Activated naive CD4-positive, alpha-beta T cell treated with anti-CD3 and anti-CD28 coated beads, Interleukin-2, amount 50 U/mL, for 24 hours (primary cell): ENCODE data around the gene FIS1.

Source experiments
- H3K27ac Mint-ChIP-seq: one replicate; pipeline ENCODE4 v1.8.0; 2021; ENCODE audit warnings: mild to moderate bottlenecking, mixed read lengths
- H3K27me3 Mint-ChIP-seq: one replicate; pipeline ENCODE4 v1.8.0; 2021; ENCODE audit warnings: mixed read lengths
- H3K36me3 Mint-ChIP-seq: one replicate; pipeline ENCODE4 v1.8.0; 2021; ENCODE audit warnings: mixed read lengths
- H3K4me1 Mint-ChIP-seq: one replicate; pipeline ENCODE4 v1.8.0; 2021; ENCODE audit warnings: mixed read lengths
- H3K4me3 Mint-ChIP-seq: one replicate; pipeline ENCODE4 v1.8.0; 2021; ENCODE audit warnings: mild to moderate bottlenecking, mixed read lengths
- H3K9me3 Mint-ChIP-seq: one replicate; pipeline ENCODE4 v1.8.0; 2021; ENCODE audit warnings: mixed read lengths

FIS1 gene

GRCh38 chr7:101240226-101241014 lies 4.5 kb downstream of the FIS1 start:
- Mint-ChIP-seq H3K27ac (no peak overlapping the region), H3K27me3 (no peaks in the 10 kb centered on the region), H3K36me3 (no peaks in the 10 kb centered on the region), H3K9me3 (no peaks in the 10 kb centered on the region), H3K4me3 (no peak overlapping the region), H3K4me1 (peaks cover 17% of the 10 kb centered on the region)

- H3K27me3 Mint-ChIP-seq, result no peaks in the 10 kb centered on the region
- no peak overlapping the region for H3K4me3 Mint-ChIP-seq
- H3K4me1 Mint-ChIP-seq, result peaks cover 12% of the 10 kb centered on the region
- H3K27ac Mint-ChIP-seq, result no peak overlapping the region
- no peaks in the 10 kb centered on the region for H3K9me3 Mint-ChIP-seq
- H3K36me3 Mint-ChIP-seq, result no peaks in the 10 kb centered on the region
These were observed 5.0 kb downstream of the FIS1 start for GRCh38 chr7:101239951-101240220.

GRCh38 chr7:101239191-101239950 lies 5.5 kb downstream of the FIS1 start:
- no peak overlapping the region for H3K4me3 Mint-ChIP-seq
- H3K36me3 Mint-ChIP-seq, result no peaks in the 10 kb centered on the region
- no peaks in the 10 kb centered on the region for H3K9me3 Mint-ChIP-seq
- H3K27ac Mint-ChIP-seq, result no peak overlapping the region
- no peaks in the 10 kb centered on the region for H3K27me3 Mint-ChIP-seq
- peaks cover 12% of the 10 kb centered on the region for H3K4me1 Mint-ChIP-seq

- Mint-ChIP-seq H3K9me3 (no peaks in the 10 kb centered on the region), H3K27me3 (no peaks in the 10 kb centered on the region), H3K4me1 (peaks cover 7% of the 10 kb centered on the region), H3K36me3 (no peaks in the 10 kb centered on the region), H3K4me3 (no peak overlapping the region), H3K27ac (no peak overlapping the region)
These were observed 6.4 kb downstream of the FIS1 start for GRCh38 chr7:101238226-101239182.

- Mint-ChIP-seq H3K9me3 (no peaks in the 10 kb centered on the region), H3K4me3 (no peak within 1 kb of the TSS), H3K27me3 (no peaks in the 10 kb centered on the region), H3K27ac (no peak within 1 kb of the TSS), H3K36me3 (no peaks in the 10 kb centered on the region), H3K4me1 (no peaks in the 10 kb centered on the region)
These were observed 7.4 kb downstream of the FIS1 start, which contains the start of gene CLDN15 for GRCh38 chr7:101237206-101238067. CLDN15 (minus strand) TSS chr7:101237802; CDS start chr7:101237581, 221 bp downstream.

GRCh38 chr7:101236292-101236835 lies 8.5 kb downstream of the FIS1 start:
- H3K9me3 Mint-ChIP-seq, result no peaks in the 10 kb centered on the region
- no peak overlapping the region for H3K27ac Mint-ChIP-seq
- no peaks in the 10 kb centered on the region for H3K36me3 Mint-ChIP-seq
- no peaks in the 10 kb centered on the region for H3K27me3 Mint-ChIP-seq
- no peak overlapping the region for H3K4me3 Mint-ChIP-seq
- H3K4me1 Mint-ChIP-seq, result no peaks in the 10 kb centered on the region

GRCh38 chr7:101235522-101235921 lies 9.4 kb downstream of the FIS1 start:
- Mint-ChIP-seq H3K4me1 (peaks cover 3% of the 10 kb centered on the region), H3K4me3 (no peak overlapping the region), H3K9me3 (no peaks in the 10 kb centered on the region), H3K27ac (no peak overlapping the region), H3K36me3 (no peaks in the 10 kb centered on the region), H3K27me3 (no peaks in the 10 kb centered on the region)

GRCh38 chr7:101235050-101235449 lies 9.8 kb downstream of the FIS1 start:
- Mint-ChIP-seq H3K4me1 (peaks cover 5% of the 10 kb centered on the region), H3K27ac (no peak overlapping the region), H3K4me3 (no peak overlapping the region), H3K27me3 (no peaks in the 10 kb centered on the region), H3K36me3 (no peaks in the 10 kb centered on the region), H3K9me3 (no peaks in the 10 kb centered on the region)

GRCh38 chr7:101234636-101235035 lies 10.2 kb downstream of the FIS1 start:
- no peak overlapping the region for H3K27ac Mint-ChIP-seq
- no peaks in the 10 kb centered on the region for H3K9me3 Mint-ChIP-seq
- peaks cover 5% of the 10 kb centered on the region for H3K4me1 Mint-ChIP-seq
- H3K4me3 Mint-ChIP-seq, result no peak overlapping the region
- H3K36me3 Mint-ChIP-seq, result no peaks in the 10 kb centered on the region
- H3K27me3 Mint-ChIP-seq, result no peaks in the 10 kb centered on the region

- Mint-ChIP-seq H3K4me1 (peaks cover 5% of the 10 kb centered on the region), H3K27me3 (no peaks in the 10 kb centered on the region), H3K27ac (no peak overlapping the region), H3K9me3 (no peaks in the 10 kb centered on the region), H3K36me3 (peaks cover 1% of the 10 kb centered on the region), H3K4me3 (no peak overlapping the region)
These were observed 10.9 kb downstream of the FIS1 start for GRCh38 chr7:101233907-101234547.

GRCh38 chr7:101232141-101232850 lies 12.6 kb downstream of the FIS1 start:
- no peaks in the 10 kb centered on the region for H3K27me3 Mint-ChIP-seq
- no peak overlapping the region for H3K4me3 Mint-ChIP-seq
- H3K4me1 Mint-ChIP-seq, result peaks cover 5% of the 10 kb centered on the region
- peaks cover 2% of the 10 kb centered on the region for H3K36me3 Mint-ChIP-seq
- no peaks in the 10 kb centered on the region for H3K9me3 Mint-ChIP-seq
- no peak overlapping the region for H3K27ac Mint-ChIP-seq

GRCh38 chr7:101231644-101232043 lies 13.2 kb downstream of the FIS1 start:
- Mint-ChIP-seq H3K36me3 (peaks cover 2% of the 10 kb centered on the region), H3K4me1 (peaks cover 5% of the 10 kb centered on the region), H3K27me3 (no peaks in the 10 kb centered on the region), H3K9me3 (no peaks in the 10 kb centered on the region), H3K27ac (no peak overlapping the region), H3K4me3 (no peak overlapping the region)

- Mint-ChIP-seq H3K36me3 (peaks cover 4% of the 10 kb centered on the region), H3K9me3 (no peaks in the 10 kb centered on the region), H3K4me1 (peaks cover 10% of the 10 kb centered on the region), H3K27ac (no peak overlapping the region), H3K27me3 (no peaks in the 10 kb centered on the region), H3K4me3 (no peak overlapping the region)
These were observed 18.2 kb downstream of the FIS1 start for GRCh38 chr7:101226721-101227120.

- Mint-ChIP-seq H3K9me3 (no peaks in the 10 kb centered on the region), H3K27me3 (no peaks in the 10 kb centered on the region), H3K36me3 (peaks cover 4% of the 10 kb centered on the region), H3K4me1 (peaks cover 18% of the 10 kb centered on the region), H3K4me3 (no peak overlapping the region), H3K27ac (no peak overlapping the region)
These were observed 19.2 kb downstream of the FIS1 start for GRCh38 chr7:101225650-101226049.
